ENCODE measurements around the gene PTGDS.

DNA sequence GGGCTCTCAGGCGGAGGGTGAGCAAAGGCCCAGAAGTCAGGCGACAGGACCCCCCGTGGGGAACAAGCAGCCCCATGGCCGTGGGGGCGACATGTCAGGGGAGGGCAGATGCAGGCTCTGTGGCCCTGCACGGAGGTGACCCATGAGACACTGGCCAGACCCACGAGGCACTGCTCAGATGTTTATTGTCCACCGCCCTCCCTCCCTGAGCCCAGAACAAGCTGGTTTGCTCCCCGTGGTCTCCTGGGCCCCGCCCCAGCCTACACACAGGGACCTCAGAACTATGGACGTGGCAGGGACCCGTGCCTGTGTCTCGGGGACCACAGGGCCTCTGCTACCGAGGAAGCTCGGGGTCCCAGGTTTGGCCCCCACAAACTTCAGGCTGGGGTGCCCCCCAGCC lies 52.7 kb downstream of the PTGDS start:
- TF ChIP-seq CTCF (IDR thresholded peaks at IDR 0.05) (no peak), POLR2A (IDR thresholded peaks at IDR 0.05; ENCODE audit: low read depth) (no peak)

Data from esophagus muscularis mucosa (tissue), 3 donors.